HepG2 (cell line): ENCODE results near the gene F7. TPM values are rescaled to one million over a fixed set of nuclear protein-coding genes. Genes with fewer than 3 reads are reported as not detected.
A peak's percentile ranks its signal among the peaks of the same experiment; 100 is the strongest.

Experiments
- CBFB ChIP-seq: sonication (generic); formaldehyde crosslinking; IDR thresholded peaks from 2 replicates; pipeline ENCODE4 v1.4.0; 2020; ENCODE audit warnings: missing genetic modification reagents
- CEBPG ChIP-seq: IDR thresholded peaks from 2 replicates; pipeline ENCODE4 v1.6.1; 2016
- CREB1 ChIP-seq, 2 experiments: fragments of 450-650 bp in 1 of 2; IDR thresholded peaks; 2 replicates each; pipeline ENCODE4 v1.6.1; 2016 to 2017; ENCODE audit warnings: control low read depth in 1 of 2, mild to moderate bottlenecking in 1 of 2, missing compliant biosample characterization in 1 of 2, missing genetic modification characterization in 1 of 2
- EEA1 ChIP-seq: sonication (generic); formaldehyde crosslinking; IDR thresholded peaks from 2 replicates; pipeline ENCODE4 v1.5.1; 2020; ENCODE audit warnings: mild to moderate bottlenecking, missing genetic modification reagents, borderline replicate concordance
- GTF3A ChIP-seq: sonication (generic); formaldehyde crosslinking; conservative IDR thresholded peaks from 2 replicates; pipeline ENCODE4 v1.4.0; 2020; ENCODE audit warnings: mild to moderate bottlenecking, missing genetic modification reagents
- HIVEP1 ChIP-seq: sonication (generic); formaldehyde crosslinking; IDR thresholded peaks from 2 replicates; pipeline ENCODE4 v1.4.0; 2020; ENCODE audit warnings: mild to moderate bottlenecking, missing genetic modification reagents
- MIER2 ChIP-seq: IDR thresholded peaks from 2 replicates; pipeline ENCODE4 v1.6.1; 2016; ENCODE audit warnings: missing biosample characterization, missing genetic modification reagents
- NFKB2 ChIP-seq: sonication (generic); formaldehyde crosslinking; IDR thresholded peaks from 2 replicates; pipeline ENCODE4 v1.4.0; 2020; ENCODE audit warnings: missing genetic modification reagents, borderline replicate concordance
- NPAS2 ChIP-seq: sonication (generic); formaldehyde crosslinking; IDR thresholded peaks from 2 replicates; pipeline ENCODE4 v1.8.0; 2022; ENCODE audit warnings: mild to moderate bottlenecking, missing genetic modification reagents, borderline replicate concordance
- PPARG ChIP-seq: conservative IDR thresholded peaks from 2 replicates; pipeline ENCODE4 v1.6.1; 2016; ENCODE audit warnings: missing biosample characterization, missing genetic modification reagents
- PTBP1 ChIP-seq: fragments of 200-400 bp; formaldehyde crosslinking; IDR thresholded peaks from 2 replicates; pipeline ENCODE4 v1.6.1; 2018; ENCODE audit warnings: low read length, low read depth; ENCODE audit not compliant: poor library complexity, severe bottlenecking
- SRF ChIP-seq: IDR thresholded peaks from 2 replicates; pipeline ENCODE4 v1.6.1; 2011; ENCODE audit warnings: mild to moderate bottlenecking, low read depth, low read length, moderate library complexity
- SYNCRIP ChIP-seq: fragments of 200-400 bp; formaldehyde crosslinking; IDR thresholded peaks from 2 replicates; pipeline ENCODE4 v1.6.1; 2018; ENCODE audit warnings: mild to moderate bottlenecking, low read depth, low read length; ENCODE audit not compliant: insufficient read depth
- XRCC5 ChIP-seq: fragments of 200-400 bp; formaldehyde crosslinking; optimal IDR thresholded peaks from 2 replicates; pipeline ENCODE3; 2017; ENCODE audit warnings: mild to moderate bottlenecking, low read length
- ZBTB21 ChIP-seq: sonication (generic); formaldehyde crosslinking; IDR thresholded peaks from 2 replicates; pipeline ENCODE4 v1.4.0; 2020; ENCODE audit warnings: missing genetic modification reagents
- ZBTB3 ChIP-seq: sonication (generic); formaldehyde crosslinking; IDR thresholded peaks from 2 replicates; pipeline ENCODE4 v1.4.0; 2020; ENCODE audit warnings: low read depth, mild to moderate bottlenecking, moderate library complexity, missing genetic modification reagents, borderline replicate concordance
- ZBTB38 ChIP-seq: sonication (generic); formaldehyde crosslinking; IDR thresholded peaks from 2 replicates; pipeline ENCODE4 v1.5.1; 2020; ENCODE audit warnings: mild to moderate bottlenecking, missing genetic modification reagents
- ZNF205 ChIP-seq: IDR thresholded peaks from 2 replicates; pipeline ENCODE4 v1.6.1; 2018; ENCODE audit warnings: missing biosample characterization, missing genetic modification reagents
- ZNF207 ChIP-seq: fragments of 450-650 bp; IDR thresholded peaks from 2 replicates; pipeline ENCODE4 v1.6.1; 2016; ENCODE audit warnings: antibody characterized with exemption, borderline replicate concordance
- ZNF430 ChIP-seq: sonication (generic); formaldehyde crosslinking; IDR thresholded peaks from 2 replicates; pipeline ENCODE4 v1.9.0; 2021; ENCODE audit warnings: mild to moderate bottlenecking, missing genetic modification reagents
- ZNF484 ChIP-seq: sonication (generic); formaldehyde crosslinking; IDR thresholded peaks from 2 replicates; pipeline ENCODE4 v1.5.1; 2020; ENCODE audit warnings: mild to moderate bottlenecking, low read depth, missing genetic modification reagents, borderline replicate concordance
- ZNF557 ChIP-seq: sonication (generic); formaldehyde crosslinking; IDR thresholded peaks from 2 replicates; pipeline ENCODE4 v1.4.0; 2020; ENCODE audit warnings: missing genetic modification reagents
- ZNF567 ChIP-seq: sonication (generic); formaldehyde crosslinking; IDR thresholded peaks from 2 replicates; pipeline ENCODE4 v1.8.1; 2023; ENCODE audit warnings: mild to moderate bottlenecking, missing genetic modification reagents, borderline replicate concordance
- ZNF703 ChIP-seq: sonication (generic); formaldehyde crosslinking; IDR thresholded peaks from 2 replicates; pipeline ENCODE4 v1.5.1; 2020; ENCODE audit warnings: missing genetic modification reagents, mild to moderate bottlenecking, moderate library complexity, borderline replicate concordance
- polyA plus RNA-seq, 8 experiments: library from polyadenylated mRNA; depleted of rRNA in 3 of 8; stranded (reverse) in 7 of 8; unstranded in 1 of 8; fragments of >200 nt; fragmentation: Illumina TruSeq in 4 of 8; extraction: Trizol in 4 of 8; gene quantifications; 2 replicates each; pipeline versions ENCODE4 v1.2.1 to v1.2.3, GENCODE V29; 2011 to 2016; ENCODE audit warnings: low read depth in 4 of 8, missing spikeins in 1 of 8, mixed read lengths in 1 of 8; ENCODE audit not compliant: insufficient read depth in 1 of 8
- total RNA-seq, 5 experiments: library from RNA; depleted of rRNA; stranded (reverse); fragments of >200 nt; fragmentation: Illumina TruSeq; extraction: Trizol; gene quantifications; 2 replicates each; pipeline ENCODE4 v1.2.3, GENCODE V29; 2016; ENCODE audit warnings: low read depth in 1 of 5
- TF ChIP-seq, protein P1 (sequence below): IDR thresholded peaks from 2 replicates; pipeline ENCODE4 v1.6.1; 2016; ENCODE audit warnings: control low read depth
- TF ChIP-seq, protein P2 (sequence below): sonication (generic); formaldehyde crosslinking; IDR thresholded peaks from 2 replicates; pipeline ENCODE4 v1.5.1; 2020; ENCODE audit warnings: mild to moderate bottlenecking, moderate library complexity, missing genetic modification reagents
- TF ChIP-seq, protein P3 (sequence below): sonication (generic); formaldehyde crosslinking; IDR thresholded peaks from 2 replicates; pipeline ENCODE4 v1.5.0; 2020; ENCODE audit warnings: mild to moderate bottlenecking, missing genetic modification reagents

The F7 gene
- total and polyA plus RNA-seq, 2 of the 13 experiments (the other 11 are each of a cell fraction or from before 2014, with no cell fraction given), result 12.6 to 26.5 TPM

DNA sequence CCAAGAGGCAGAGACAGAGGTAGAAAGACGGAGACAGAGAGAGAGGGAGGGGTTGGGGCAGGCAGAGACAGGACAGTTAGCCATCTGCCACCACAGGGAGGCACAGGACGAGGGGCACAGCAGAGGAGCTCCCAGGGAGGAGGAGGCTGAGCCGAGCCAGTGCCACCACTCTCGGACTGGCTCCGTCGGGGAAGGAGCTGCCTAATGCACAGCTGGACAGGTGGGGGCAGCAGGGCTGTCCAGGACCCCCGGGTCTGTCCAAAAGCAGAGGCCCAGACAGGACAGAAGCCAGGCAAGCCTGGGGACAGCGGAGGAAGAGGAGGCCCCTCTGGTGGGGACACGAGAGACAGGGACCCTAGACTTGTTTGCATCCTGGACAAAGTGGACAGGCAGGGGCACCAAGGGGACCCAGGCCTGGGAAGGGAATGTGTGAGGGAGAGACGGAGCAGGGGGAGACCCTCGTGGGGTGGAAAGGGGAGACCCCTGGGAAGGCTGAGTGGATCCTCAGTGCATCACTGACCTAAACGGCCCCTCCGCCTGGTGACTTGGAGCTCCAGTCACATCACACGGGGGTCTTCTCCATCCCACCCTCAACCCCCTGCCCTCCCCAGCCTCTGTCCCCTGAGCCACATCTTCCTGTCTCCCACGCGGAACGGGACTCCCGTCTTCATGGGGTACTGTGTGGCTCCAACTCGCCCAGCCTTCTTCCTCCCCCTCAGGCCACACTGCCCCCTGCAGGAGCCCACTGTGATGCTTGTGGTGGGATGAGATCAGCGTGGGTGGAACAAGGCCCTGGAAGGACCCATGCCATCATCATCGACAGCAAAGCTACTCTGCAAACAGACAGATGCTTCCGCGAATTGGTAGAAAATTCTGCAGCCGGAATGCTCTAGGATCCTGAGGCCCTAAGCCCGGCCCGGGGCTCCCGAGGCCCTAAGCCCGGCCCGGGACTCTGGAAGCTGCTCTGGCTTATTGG is 17.9 kb downstream of the F7 start (continued):
- TF ChIP-seq, protein P1, sequence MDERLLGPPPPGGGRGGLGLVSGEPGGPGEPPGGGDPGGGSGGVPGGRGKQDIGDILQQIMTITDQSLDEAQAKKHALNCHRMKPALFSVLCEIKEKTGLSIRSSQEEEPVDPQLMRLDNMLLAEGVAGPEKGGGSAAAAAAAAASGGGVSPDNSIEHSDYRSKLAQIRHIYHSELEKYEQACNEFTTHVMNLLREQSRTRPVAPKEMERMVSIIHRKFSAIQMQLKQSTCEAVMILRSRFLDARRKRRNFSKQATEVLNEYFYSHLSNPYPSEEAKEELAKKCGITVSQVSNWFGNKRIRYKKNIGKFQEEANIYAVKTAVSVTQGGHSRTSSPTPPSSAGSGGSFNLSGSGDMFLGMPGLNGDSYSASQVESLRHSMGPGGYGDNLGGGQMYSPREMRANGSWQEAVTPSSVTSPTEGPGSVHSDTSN (CRISPR knock-in tag), result no peak
- TF ChIP-seq PTBP1 (no peak), NPAS2 (no peak), ZNF205 (CRISPR knock-in tag) (no peak), CREB1 (IDR thresholded peaks at IDR 0.05) (no peak), CREB1 (CRISPR knock-in tag; IDR thresholded peaks at IDR 0.05) (no peak), ZNF703 (CRISPR knock-in tag) (no peak), ZNF567 (CRISPR knock-in tag) (no peak), HIVEP1 (no peak), ZBTB38 (CRISPR knock-in tag) (peak; percentile 13; the same call in 1 of the 2 replicates), ZNF207 (no peak), SYNCRIP (no peak), NFKB2 (CRISPR knock-in tag) (no peak), MIER2 (CRISPR knock-in tag) (no peak), CBFB (CRISPR knock-in tag) (no peak), EEA1 (CRISPR knock-in tag) (no peak), ZNF557 (CRISPR knock-in tag) (0 out of 2 replicates have a peak, but pooled peaks have one; percentile 33), ZBTB3 (CRISPR knock-in tag) (no peak), ZNF484 (CRISPR knock-in tag) (0 out of 2 replicates have a peak, but pooled peaks have one; percentile 1), XRCC5 (peak; percentile 76), ZNF430 (CRISPR knock-in tag) (no peak; the same call in 1 of the 2 replicates), GTF3A (CRISPR knock-in tag) (no peak), PPARG (no peak), ZBTB21 (CRISPR knock-in tag) (no peak), SRF (no peak), CEBPG (CRISPR knock-in tag) (no peak)
- TF ChIP-seq, protein P2, sequence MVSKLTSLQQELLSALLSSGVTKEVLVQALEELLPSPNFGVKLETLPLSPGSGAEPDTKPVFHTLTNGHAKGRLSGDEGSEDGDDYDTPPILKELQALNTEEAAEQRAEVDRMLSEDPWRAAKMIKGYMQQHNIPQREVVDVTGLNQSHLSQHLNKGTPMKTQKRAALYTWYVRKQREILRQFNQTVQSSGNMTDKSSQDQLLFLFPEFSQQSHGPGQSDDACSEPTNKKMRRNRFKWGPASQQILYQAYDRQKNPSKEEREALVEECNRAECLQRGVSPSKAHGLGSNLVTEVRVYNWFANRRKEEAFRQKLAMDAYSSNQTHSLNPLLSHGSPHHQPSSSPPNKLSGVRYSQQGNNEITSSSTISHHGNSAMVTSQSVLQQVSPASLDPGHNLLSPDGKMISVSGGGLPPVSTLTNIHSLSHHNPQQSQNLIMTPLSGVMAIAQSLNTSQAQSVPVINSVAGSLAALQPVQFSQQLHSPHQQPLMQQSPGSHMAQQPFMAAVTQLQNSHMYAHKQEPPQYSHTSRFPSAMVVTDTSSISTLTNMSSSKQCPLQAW (CRISPR knock-in tag), result no peak
- TF ChIP-seq, protein P3, sequence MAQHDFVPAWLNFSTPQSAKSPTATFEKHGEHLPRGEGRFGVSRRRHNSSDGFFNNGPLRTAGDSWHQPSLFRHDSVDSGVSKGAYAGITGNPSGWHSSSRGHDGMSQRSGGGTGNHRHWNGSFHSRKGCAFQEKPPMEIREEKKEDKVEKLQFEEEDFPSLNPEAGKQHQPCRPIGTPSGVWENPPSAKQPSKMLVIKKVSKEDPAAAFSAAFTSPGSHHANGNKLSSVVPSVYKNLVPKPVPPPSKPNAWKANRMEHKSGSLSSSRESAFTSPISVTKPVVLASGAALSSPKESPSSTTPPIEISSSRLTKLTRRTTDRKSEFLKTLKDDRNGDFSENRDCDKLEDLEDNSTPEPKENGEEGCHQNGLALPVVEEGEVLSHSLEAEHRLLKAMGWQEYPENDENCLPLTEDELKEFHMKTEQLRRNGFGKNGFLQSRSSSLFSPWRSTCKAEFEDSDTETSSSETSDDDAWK (CRISPR knock-in tag), result no peak
